Transverse colon (tissue), 4 donors: ENCODE data around the gene RNF121. TPM values are rescaled to one million over a fixed set of nuclear protein-coding genes. Genes with fewer than 3 reads are reported as not detected.

ENCODE experiments used
- DNase-seq: peaks from one replicate; pipeline ENCODE4 v3.0.0-alpha.2; 2019
- H3K27ac ChIP-seq, 4 donors: fragments of 200-600 bp; sonication (generic); 2 replicates each; pipeline ENCODE4 v1.5.1; 2016 to 2018; ENCODE audit warnings: inconsistent platforms in 4 of 4
- H3K27me3 ChIP-seq: fragments of 200-600 bp; sonication (generic); 2 replicates; pipeline ENCODE4 v1.5.1; 2017; ENCODE audit warnings: inconsistent platforms
- H3K36me3 ChIP-seq, 4 donors: fragments of 200-600 bp; sonication (generic); 2 replicates each; pipeline ENCODE4 v1.5.1; 2017 to 2019; ENCODE audit warnings: inconsistent platforms in 4 of 4
- H3K4me1 ChIP-seq, 4 donors: fragments of 200-600 bp; sonication (generic); 2 replicates each; pipeline ENCODE4 v1.5.1; 2017 to 2020; ENCODE audit warnings: inconsistent platforms in 4 of 4
- H3K4me3 ChIP-seq, 4 donors: fragments of 200-600 bp; sonication (generic); 1 replicate in 1 of 4; 2 replicates in 3 of 4; pipeline versions ENCODE4 v1.5.1 to v1.6.1; 2017 to 2019; ENCODE audit warnings: inconsistent platforms in 4 of 4
- H3K9me3 ChIP-seq, 2 donors: fragments of 200-600 bp; sonication (generic); 2 replicates each; pipeline ENCODE4 v1.5.1; 2017 to 2019; ENCODE audit warnings: inconsistent platforms in 2 of 2
- EP300 ChIP-seq: sonication (generic); formaldehyde crosslinking; IDR thresholded peaks from one replicate; pipeline ENCODE4 v1.6.1; 2017; ENCODE audit warnings: antibody characterized with exemption, low read depth
- POLR2A ChIP-seq: fragments of 450-650 bp; IDR thresholded peaks from one replicate; pipeline ENCODE4 v1.6.1; 2016; ENCODE audit warnings: antibody characterized with exemption, mild to moderate bottlenecking, moderate library complexity
- POLR2AphosphoS5 ChIP-seq, 3 donors: sonication (generic); formaldehyde crosslinking; IDR thresholded peaks; one replicate each; pipeline ENCODE4 v1.6.1; 2016; ENCODE audit warnings: antibody characterized with exemption in 3 of 3
- WGBS, 2 donors: methylation state at CpG; one replicate each; pipeline ENCODE4 v1.1.5; 2018; ENCODE audit warnings: low coverage in 1 of 2; 5-methylcytosine and 5-hydroxymethylcytosine counted together
- in situ Hi-C, 4 donors: fragments of 200-750 bp; cut with MboI; loops; one replicate each; pipeline versions ENCODE4 v1.15.0 to v1.15.1; 2017; ENCODE audit warnings: low sequenced_read_pairs in 3 of 4, low pct_ligation_motif_present in 1 of 4, low pct_unique_long_range_greater_than_20kb in 1 of 4
- intact Hi-C: fragments of 100-400 bp; cut with DNase I; formaldehyde crosslinking; loops from one replicate; pipeline ENCODE4 v1.15.1; 2023; ENCODE audit warnings: low total_unique reads
- total RNA-seq, 4 donors: library from RNA; depleted of rRNA; stranded (reverse); fragments of >200 nt; gene quantifications; one replicate each; pipeline ENCODE4 v1.1.0, GENCODE V29; 2016
- TF ChIP-seq, protein P1 (sequence below), 5 experiments: fragments of 200-600 bp in 3 of 5; fragments of 450-650 bp in 2 of 5; sonication (generic) in 3 of 5; IDR thresholded peaks; 1 replicate in 2 of 5; 2 replicates in 3 of 5; pipeline ENCODE4 v1.5.1; 2016 to 2017; ENCODE audit warnings: antibody characterized with exemption in 5 of 5, inconsistent platforms in 3 of 5, mild to moderate bottlenecking in 2 of 5, moderate library complexity in 1 of 5

RNF121 gene
- total RNA-seq, 4 donors from 2014 or later = 9.7 to 38.6 (median 31.4) TPM

DNA sequence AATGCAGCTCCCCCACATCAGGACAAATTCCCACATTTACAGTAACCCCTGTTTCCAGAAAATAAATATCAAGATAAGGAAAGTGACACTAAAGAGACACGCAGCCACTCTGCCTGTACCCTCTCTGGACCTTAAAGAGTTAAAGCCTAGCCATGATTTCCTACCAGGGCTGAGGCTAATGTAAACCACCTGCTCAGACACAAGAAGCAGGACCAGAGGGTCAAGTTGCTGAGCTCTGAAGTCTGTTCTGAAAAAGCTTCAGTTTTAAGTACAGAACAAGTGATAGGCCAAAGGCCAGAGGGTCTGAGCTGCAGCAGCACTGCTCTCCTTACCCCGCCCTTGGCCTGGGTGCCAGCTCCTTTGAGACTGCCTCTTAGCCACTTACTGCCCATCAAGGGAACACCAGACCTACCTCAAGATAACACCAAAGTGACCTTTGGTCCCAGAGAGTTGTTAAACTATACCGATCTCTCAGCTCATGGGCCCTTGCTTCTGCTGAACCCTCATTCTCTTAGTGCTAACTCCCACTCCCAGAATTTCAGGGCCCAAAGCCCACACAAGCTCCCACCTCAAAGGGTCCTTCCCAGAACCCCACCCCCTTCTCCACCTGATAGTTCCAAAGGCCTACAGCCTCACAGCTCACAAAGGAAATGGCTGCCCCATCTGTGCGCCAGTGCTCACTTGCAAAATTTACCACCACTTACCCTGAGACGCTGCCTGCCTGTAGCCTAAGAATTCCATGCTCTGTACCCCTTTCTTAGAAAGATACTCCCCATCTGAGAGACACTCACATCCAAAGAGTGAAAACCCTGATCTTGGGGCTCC lies 110.4 kb downstream of the RNF121 start:
- 25% methylated on average over 2 to 5 of the region's 5 CpGs for WGBS, 2 donors
- no peaks in the 10 kb centered on the region for H3K27me3 ChIP-seq
- no peak for TF ChIP-seq POLR2A
- TF ChIP-seq POLR2AphosphoS5 (IDR thresholded peaks at IDR 0.05) = peak in 2 of 3 donors; percentile 39 to 40
- H3K4me3 ChIP-seq = peak overlapping the region; percentile 40 to 61 (median 49)
- in situ Hi-C loops = loop anchor here in 1 of 4 donors (5.0 kb wide), 1 partner anchor 38 kb away; no protein-coding TSS in a partner anchor
- peak; percentile 83 for DNase-seq
- peaks cover 0 to 18% (median 7%) of the 10 kb centered on the region in 4 donors for H3K36me3 ChIP-seq
- intact Hi-C loops = no loop called here
- H3K4me1 ChIP-seq = peaks cover 31 to 68% (median 53%) of the 10 kb centered on the region in 4 donors
- H3K9me3 ChIP-seq = no peaks in the 10 kb centered on the region
- H3K27ac ChIP-seq = peak overlapping the region; percentile 90 to 97 (median 94)

DNA sequence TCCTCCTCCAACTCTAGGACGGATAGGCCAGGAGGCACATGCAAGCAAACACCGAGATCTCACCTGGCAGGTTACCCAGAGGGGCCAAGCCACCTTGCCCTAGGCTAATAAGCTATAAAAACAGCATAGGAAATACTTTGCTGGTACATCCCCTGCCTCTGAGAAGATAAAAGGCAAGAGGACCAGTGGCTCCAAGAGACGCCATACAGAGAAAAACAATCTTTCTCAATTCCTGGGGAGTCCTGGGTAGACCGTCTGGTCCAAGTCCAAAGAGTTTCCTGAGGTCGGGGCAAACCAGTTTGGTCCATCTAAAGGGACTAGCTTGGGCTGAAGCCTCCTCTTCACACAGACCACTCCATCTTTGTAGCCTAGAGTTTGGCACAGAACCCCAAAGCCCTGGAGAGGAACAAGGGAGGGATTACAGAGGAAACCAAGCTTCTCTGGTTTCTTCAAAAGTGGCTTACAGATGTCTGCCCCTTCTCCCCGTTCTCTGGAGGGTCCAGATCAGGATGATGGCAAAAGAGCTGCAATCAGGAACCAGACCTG lies 111.1 kb downstream of the RNF121 start:
- peak; percentile 41 for DNase-seq
- 14% methylated on average over 6 of the region's 6 CpGs; no CpG with 5 or more reads in 1 of the 2 donors for WGBS, 2 donors
- peaks cover 31 to 68% (median 53%) of the 10 kb centered on the region in 4 donors for H3K4me1 ChIP-seq
- peak overlapping the region; percentile 40 to 61 (median 49) for H3K4me3 ChIP-seq
- H3K27ac ChIP-seq = peak overlapping the region; percentile 90 to 97 (median 94)
- TF ChIP-seq EP300 (no peak), POLR2AphosphoS5 (IDR thresholded peaks at IDR 0.05) (no peak), POLR2A (no peak)
- TF ChIP-seq, protein P1, sequence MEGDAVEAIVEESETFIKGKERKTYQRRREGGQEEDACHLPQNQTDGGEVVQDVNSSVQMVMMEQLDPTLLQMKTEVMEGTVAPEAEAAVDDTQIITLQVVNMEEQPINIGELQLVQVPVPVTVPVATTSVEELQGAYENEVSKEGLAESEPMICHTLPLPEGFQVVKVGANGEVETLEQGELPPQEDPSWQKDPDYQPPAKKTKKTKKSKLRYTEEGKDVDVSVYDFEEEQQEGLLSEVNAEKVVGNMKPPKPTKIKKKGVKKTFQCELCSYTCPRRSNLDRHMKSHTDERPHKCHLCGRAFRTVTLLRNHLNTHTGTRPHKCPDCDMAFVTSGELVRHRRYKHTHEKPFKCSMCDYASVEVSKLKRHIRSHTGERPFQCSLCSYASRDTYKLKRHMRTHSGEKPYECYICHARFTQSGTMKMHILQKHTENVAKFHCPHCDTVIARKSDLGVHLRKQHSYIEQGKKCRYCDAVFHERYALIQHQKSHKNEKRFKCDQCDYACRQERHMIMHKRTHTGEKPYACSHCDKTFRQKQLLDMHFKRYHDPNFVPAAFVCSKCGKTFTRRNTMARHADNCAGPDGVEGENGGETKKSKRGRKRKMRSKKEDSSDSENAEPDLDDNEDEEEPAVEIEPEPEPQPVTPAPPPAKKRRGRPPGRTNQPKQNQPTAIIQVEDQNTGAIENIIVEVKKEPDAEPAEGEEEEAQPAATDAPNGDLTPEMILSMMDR (IDR thresholded peaks at IDR 0.05) = no peak
- H3K9me3 ChIP-seq = no peaks in the 10 kb centered on the region
- in situ Hi-C loops = loop anchor here in 1 of 4 donors (5.0 kb wide), 1 partner anchor 37 kb away; no protein-coding TSS in a partner anchor
- peaks cover 0 to 11% (median 4%) of the 10 kb centered on the region in 4 donors for H3K36me3 ChIP-seq
- H3K27me3 ChIP-seq = no peaks in the 10 kb centered on the region
- intact Hi-C loops = loop anchor here (2.0 kb wide), 1 partner anchor 41 kb away; the partner anchor contains the start of genes LRRC51 and NUMA1

DNA sequence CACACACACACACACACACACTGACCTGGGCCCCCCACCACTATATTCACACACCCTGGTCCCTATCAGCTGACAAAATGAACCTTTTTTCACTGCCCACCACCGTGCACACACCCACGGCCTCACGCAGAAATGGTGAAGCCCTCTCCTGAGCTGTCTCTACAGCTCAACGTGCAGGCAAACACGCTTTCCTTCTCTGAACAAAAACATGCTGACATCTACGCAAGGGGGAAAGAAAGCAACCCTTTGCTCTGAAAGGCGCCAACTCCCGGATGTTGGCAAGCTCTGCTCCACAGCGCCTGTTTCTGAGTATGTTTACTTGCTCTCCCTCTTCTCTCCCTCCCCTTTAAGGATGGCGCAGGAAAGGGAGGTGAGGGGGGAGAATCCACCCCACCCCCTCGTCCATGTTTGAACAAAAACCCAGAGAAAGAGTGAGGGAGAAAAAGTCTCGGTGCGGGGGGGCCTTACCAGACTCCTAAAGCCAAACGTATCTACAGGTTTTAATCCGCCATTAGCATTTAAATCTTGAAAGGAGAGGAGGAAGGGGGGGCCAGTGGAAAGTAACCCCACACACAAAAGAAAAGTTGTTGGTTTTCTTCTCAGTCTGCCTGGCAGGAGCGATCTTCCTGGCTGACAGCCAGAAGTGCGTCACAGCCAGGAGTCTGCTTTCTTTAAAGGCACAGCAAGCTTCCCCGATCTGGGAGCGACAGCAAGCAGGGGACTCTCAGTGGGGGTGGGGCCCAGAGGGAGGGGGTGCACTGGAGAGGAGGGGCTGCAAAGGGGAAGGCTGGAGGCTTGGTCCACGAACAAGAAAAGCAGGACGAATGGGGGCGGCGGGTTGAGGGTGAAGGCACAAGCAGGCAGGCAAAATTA lies 111.9 kb downstream of the RNF121 start:
- 1 to 2% methylated on average over 13 to 23 of the region's 23 CpGs for WGBS, 2 donors
- in situ Hi-C loops (no loop called here), intact Hi-C loops (loop anchor here (2.0 kb wide), 1 partner anchor 40 kb away; the partner anchor contains the start of genes LRRC51 and NUMA1)
- Histone ChIP-seq H3K4me1 (peaks cover 31 to 66% (median 53%) of the 10 kb centered on the region in 4 donors), H3K27ac (peak overlapping the region; percentile 90 to 97 (median 94)), H3K9me3 (no peaks in the 10 kb centered on the region), H3K27me3 (no peaks in the 10 kb centered on the region), H3K36me3 (peaks cover 0 to 3% (median under 1%) of the 10 kb centered on the region in 4 donors), H3K4me3 (peak overlapping the region; percentile 40 to 61 (median 49))
- DNase-seq = peak; percentile 95
- TF ChIP-seq, protein P1 (IDR thresholded peaks at IDR 0.05) = no peak
- TF ChIP-seq POLR2AphosphoS5 (IDR thresholded peaks at IDR 0.05) = peak; percentile 80 to 90 (median 84)
- peak; percentile 52 for TF ChIP-seq POLR2A
- TF ChIP-seq EP300 = no peak

DNA sequence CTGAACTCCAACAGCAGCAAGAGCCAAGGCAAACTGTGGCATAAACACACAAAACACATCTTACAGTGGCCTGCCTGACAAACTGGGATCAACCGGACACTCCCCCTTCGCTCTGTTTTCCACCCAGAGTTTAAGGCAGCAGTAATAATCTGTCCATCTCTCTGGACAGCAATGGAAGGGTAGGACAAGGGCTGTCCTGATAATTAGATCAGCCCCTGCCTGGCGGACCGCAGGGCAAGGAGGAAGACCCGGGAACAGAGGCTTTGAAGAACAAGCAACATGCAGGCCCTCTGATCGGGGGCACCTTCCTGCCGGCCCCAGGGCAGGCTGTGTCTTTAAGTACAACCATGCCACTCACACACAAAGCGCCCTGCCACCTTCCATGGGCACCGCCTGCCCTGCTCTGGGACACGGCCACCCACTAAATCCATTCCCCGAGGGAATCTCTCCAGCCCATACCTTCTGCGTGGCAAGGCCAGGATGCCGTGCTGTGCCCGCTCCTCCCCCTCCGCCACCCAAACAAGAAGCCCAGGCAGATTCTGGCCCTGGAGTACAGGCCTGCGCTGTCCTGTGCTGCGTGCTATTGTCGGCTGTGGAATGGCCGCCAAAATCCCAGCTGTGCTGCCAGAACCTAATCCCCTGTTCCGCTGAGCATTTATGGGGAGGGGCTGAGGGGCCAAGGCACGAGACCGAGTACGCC lies 112.7 kb downstream of the RNF121 start:
- Histone ChIP-seq H3K36me3 (no peaks in the 10 kb centered on the region), H3K4me1 (peaks cover 26 to 62% (median 50%) of the 10 kb centered on the region in 4 donors), H3K27me3 (no peaks in the 10 kb centered on the region), H3K9me3 (no peaks in the 10 kb centered on the region), H3K4me3 (peak overlapping the region; percentile 40 to 61 (median 49)), H3K27ac (peak overlapping the region; percentile 90 to 97 (median 94))
- in situ Hi-C loops (no loop called here), intact Hi-C loops (loop anchor here (2.0 kb wide), 1 partner anchor 39 kb away; the partner anchor contains the start of genes LRRC51 and NUMA1)
- peak; percentile 70 for DNase-seq
- 0 to 11% methylated on average over 2 to 21 of the region's 23 CpGs for WGBS, 2 donors
- TF ChIP-seq EP300 (no peak), POLR2AphosphoS5 (IDR thresholded peaks at IDR 0.05) (peak; percentile 28 to 83 (median 78)), POLR2A (peak; percentile 73)
- TF ChIP-seq, protein P1 (IDR thresholded peaks at IDR 0.05) = no peak
